Islet precursor cell (in vitro differentiated cells): Measurements from ENCODE around the gene RAB8A.
"Not testable (repeated sequence)": the region's sequence is repeated elsewhere in the genome, so short reads cannot be mapped to it uniquely, and the experiment has no call there.

ENCODE experiments used
- DNase-seq: peaks from one replicate; pipeline ENCODE4 v3.0.0-alpha.2; 2018

RAB8A gene

GRCh38 chr19:16078759-16079707, 32.7 kb upstream of the RAB8A start:
- no peak for DNase-seq

DNA sequence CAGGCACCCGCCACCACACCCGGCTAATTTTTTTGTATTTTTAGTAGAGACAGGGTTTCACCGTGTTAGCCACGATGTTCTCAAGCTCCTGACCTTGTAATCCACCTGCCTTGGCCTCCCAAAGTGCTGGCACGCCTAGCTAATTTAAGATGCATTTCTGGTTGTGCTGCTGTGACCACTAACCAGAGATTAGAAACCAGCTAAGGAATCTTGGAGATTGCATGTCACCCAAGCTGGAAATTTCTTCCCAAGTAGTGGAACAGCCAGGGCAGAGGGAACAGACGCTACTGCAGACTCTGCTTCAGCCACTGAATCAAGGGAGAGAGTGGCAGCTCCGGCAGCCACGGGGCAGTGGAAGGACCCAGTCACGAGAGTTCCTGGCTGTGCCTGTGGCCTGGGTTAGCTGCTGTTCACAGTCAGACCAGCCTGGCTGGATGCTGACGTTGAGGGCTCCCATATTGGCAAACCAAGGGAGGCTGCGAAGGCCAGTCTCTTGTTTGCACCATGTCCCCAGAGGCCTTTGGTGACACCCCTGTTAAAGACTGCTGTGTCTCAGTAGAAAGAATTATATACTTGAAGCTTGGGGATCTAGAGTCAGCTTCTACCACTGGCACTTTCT, 27.5 kb upstream of the RAB8A start:
- no peak for DNase-seq

- no peak for DNase-seq
Measured at GRCh38 chr19:16085115-16085514, 26.6 kb upstream of the RAB8A start.

GRCh38 chr19:16087404-16087803, 24.3 kb upstream of the RAB8A start:
- not testable (repeated sequence) for DNase-seq

DNA sequence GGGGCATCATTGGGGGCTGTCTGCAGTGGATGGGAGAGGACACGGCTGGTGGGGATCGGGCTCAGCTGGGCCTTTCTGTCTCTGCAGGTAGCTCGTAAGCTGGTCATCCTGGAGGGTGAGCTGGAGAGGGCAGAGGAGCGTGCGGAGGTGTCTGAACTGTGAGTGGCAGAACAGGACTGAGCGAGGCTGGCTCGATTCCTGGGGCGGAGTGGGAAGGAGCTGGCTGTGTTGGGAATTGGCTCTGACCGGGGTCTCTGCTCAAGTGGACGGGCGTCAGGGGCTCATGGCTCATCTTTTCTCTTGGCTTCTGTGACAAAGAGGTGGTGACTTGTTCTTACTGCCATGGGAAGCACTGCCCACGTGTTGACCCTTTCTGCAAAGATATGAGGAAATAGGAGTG, 23.7 kb upstream of the RAB8A start:
- DNase-seq = no peak

DNA sequence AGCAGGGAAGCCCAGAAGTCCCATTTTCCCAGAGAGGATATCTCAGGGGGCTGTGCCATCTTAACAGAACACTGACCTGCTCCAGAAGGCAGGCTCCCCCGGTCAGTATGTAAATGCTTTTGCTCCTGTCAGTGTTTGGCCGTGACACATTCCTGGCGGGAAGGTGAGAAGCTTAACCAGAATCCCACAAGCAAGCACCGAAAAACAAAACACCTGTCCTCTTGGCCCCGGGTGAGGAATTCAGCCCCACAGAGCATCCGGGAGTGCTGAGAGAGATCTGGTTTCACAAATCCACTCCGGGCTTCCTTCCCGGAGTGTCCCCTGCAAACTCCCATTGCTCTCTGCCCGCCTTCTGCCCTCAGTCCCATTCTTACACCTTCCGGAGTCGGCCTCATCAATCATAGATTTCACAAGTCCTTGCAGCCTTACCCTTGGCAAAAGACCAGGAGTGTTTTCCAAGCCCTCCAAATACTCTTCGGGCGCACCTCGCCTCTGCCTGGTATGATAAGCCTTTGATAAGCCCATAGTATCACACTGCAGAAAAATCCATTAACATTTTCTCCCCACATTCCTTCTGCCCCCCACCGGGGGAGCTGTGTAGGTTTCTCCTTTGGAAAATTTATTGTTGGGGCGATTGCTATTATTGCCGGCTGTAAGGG, 23.2 kb upstream of the RAB8A start:
- no peak for DNase-seq

- no peak for DNase-seq
Measured at GRCh38 chr19:16089010-16089846, 22.5 kb upstream of the RAB8A start.

GRCh38 chr19:16091546-16092475, 19.9 kb upstream of the RAB8A start:
- no peak for DNase-seq

DNA sequence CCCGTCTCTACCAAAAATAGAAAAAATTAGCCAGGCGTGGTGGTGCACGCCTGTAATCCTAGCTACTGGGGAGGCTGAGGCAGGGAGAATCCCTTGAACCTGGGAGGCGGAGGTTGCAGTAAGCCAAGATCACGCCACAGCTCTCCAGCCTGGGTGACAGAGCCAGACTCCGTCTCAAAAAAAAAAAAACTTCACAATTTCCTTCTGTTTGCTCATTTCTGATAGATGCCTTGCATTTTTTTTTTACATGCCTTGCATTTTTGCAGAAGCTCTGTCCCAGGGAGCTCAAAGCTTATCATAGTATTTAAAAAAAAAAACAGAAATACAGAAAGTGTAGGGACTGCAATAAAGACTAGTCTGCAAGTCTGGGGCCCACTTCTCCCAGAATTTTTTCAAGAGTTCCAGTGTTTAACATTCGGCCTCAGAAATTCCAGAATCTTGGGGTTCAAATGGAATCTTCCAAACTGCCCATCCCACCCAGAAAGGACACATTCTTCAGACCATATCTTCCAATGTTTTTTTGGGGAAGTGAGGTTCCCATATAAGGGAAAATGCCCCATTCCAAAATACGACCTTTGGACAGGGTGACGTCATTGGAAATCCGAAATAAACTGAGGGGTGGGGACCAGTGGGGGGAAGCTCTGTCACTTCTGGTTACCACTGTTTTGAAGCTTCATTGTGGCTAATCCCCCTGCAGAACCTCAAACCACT, 17.2 kb upstream of the RAB8A start:
- DNase-seq = no peak

GRCh38 chr19:16095071-16095571, 16.6 kb upstream of the RAB8A start:
- DNase-seq = no peak

DNA sequence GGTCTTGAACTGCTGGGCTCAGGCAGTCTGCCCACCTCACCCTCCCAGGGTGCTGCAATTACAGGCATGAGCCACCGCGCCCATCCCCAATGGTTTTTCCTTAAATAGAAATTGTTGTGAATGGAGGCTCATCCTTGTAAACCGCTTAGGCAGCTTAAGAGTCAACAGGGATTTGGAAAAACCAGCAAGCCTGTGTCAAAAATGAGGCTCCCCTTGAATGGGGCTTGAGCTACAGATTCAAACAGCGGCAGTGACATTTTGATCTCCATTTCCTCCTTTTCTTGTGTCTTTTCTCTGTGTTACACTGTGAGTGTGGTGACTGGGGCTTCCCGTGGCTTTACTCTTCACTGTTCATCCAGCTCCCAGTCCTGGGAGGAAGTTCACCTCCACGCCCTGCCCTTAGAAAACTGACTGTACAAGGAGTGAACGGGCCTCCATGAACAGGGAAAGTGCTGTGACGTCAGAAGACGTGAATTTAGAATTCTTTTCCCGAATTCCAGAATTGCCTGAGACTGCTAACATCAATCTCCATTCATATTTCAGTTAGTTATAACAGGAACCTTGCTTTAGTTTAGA, 15.3 kb upstream of the RAB8A start:
- no peak for DNase-seq

DNA sequence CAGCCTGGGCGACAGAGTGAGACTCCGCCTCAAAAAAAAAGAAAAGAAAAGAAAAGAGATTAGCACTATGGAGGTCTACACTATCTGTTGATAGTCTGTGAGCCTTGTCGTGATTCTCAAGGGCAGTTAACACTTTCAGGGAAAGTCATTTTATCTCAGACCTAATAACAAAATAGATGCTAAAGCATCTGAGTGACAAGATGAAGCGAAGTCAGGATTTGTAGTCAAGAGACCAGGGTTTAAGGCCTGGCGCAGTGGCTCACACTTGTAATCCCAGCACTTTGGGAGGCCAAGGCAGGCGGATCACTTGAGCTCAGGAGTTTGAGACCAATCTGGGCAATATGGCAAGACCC, 13.3 kb upstream of the RAB8A start:
- no peak for DNase-seq

DNA sequence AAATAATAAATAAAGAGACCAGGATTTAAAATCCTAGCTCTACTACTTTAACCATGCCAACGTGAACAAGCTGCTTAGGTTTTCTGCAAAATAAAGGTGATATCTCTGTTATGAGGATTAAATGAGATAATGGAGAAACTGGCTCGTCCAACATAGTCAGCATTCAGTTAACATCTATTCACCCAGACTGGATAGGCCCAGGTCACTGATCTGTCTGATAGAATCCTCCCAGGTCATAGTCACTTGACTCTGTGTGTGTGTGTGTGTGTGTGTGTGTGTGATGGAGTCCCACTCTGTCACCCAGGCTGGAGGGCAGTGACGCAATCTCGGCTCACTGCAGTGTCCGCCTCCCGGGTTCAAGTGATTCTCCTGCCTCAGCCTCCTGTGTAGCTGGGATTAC, 12.9 kb upstream of the RAB8A start:
- DNase-seq = no peak

DNA sequence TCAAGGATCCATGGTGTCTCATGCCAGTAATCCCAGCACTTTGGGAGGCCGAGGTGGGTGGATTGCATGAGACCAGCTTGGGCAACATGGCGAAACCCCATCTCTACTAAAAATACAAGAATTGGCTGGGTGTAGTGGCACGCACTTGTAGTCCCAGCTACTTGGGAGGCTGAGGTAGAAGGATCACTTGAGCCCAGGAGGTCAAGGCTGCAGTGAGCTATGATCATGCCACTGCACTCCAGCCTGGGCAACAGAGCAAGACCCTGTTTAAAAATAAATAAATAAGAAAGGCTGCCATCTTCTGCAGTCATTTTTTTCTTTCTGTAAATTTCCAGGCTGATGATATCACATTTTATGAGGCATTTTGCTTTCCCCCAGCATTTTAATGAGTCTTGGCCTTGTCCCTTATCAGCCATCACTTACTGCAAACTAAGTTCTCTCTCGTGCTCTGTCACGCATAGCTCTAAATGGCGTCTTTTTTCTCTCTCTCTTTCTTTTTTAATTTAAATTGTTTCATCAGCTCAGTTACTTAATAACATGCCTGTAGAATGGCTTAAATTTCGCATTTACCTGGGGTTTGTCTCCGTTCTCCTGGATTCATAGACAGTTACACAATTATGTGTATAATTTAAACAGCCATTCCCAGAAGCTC, 12.2 kb upstream of the RAB8A start:
- DNase-seq = not testable (repeated sequence)

- DNase-seq = no peak
Measured at GRCh38 chr19:16100524-16100923, 11.2 kb upstream of the RAB8A start.

DNA sequence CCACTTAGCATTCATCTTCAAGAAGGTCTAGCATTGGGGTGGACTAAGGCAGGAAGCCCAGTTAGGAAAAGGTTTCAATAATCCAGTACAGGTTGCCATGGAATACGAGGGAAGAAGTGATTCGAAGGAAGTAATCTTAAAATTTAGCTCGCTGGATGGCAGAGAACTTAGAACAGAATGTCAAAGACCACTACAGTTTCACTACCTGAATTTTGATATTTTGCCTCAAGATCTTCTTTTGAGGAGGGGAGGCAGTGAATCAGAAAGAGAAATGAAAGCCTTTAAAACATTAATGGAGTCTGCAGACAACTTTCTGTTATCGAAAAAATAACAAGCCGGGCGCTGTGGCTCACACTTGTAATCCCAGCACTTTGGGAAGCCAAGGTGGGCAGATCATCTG, 7.0 kb upstream of the RAB8A start:
- no peak for DNase-seq

- DNase-seq = no peak
Measured at GRCh38 chr19:16106121-16106520, 5.6 kb upstream of the RAB8A start.

- no peak for DNase-seq
Measured at GRCh38 chr19:16111909-16112752, 442 bp downstream of the RAB8A start.

DNA sequence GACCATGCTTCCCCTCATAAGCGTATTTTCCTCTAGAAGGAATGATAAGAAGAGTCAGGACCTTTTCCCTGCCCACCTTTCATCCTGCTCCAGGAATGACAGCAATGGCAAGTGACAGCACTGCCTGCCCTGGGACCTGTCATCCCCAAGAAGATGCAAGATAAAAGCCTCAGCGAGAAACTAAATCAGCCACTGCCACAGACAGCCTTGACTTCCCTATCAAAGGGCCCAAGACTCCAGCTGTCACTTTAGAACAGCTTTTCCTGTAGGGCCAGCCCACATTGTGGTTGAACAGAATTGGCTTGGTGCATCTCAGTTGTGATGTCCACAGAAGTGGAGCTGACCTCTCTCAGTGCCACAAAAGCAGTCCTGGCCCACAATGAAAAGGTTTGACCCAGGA, 1.1 kb downstream of the RAB8A start:
- DNase-seq = no peak
